Measurements from ENCODE around the gene FAR2. TPM values are rescaled to one million over a fixed set of nuclear protein-coding genes. Genes with fewer than 3 reads are reported as not detected.

The FAR2 gene
- total RNA-seq, 2 experiments from 2014 or later: 9.2 to 9.9 TPM

GRCh38 chr12:29306682-29307081 is 157.6 kb downstream of the FAR2 start:
- H3K9me3 Mint-ChIP-seq: no peaks in the 10 kb centered on the region
- POLR2A ChIA-PET: no interaction called here
- no peaks in the 10 kb centered on the region for H3K36me3 Mint-ChIP-seq
- CTCF ChIA-PET: interaction anchor here (3.4 kb wide), 1 partner anchor 11 kb away, joined by 21 read pairs; no protein-coding TSS in a partner anchor
- H3K27ac Mint-ChIP-seq: no peak overlapping the region
- DNase-seq: no peak
- intact Hi-C loops (cut with micrococcal nuclease): no loop called here
- no peaks in the 10 kb centered on the region for H3K4me1 Mint-ChIP-seq (ENCODE audit: low read depth)
- H3K4me3 Mint-ChIP-seq: no peak overlapping the region
- no peaks in the 10 kb centered on the region for H3K27me3 Mint-ChIP-seq

GRCh38 chr12:29309320-29309902 is 160.3 kb downstream of the FAR2 start:
- Mint-ChIP-seq H3K27ac (no peak overlapping the region), H3K4me3 (no peak overlapping the region), H3K36me3 (no peaks in the 10 kb centered on the region), H3K9me3 (no peaks in the 10 kb centered on the region), H3K27me3 (no peaks in the 10 kb centered on the region), H3K4me1 (ENCODE audit: low read depth) (no peaks in the 10 kb centered on the region)
- CTCF ChIA-PET: interaction anchor here (3.4 kb wide), 1 partner anchor 8 kb away, joined by 21 read pairs; no protein-coding TSS in a partner anchor
- POLR2A ChIA-PET: no interaction called here
- no peak for DNase-seq
- intact Hi-C loops (cut with micrococcal nuclease): no loop called here

DNA sequence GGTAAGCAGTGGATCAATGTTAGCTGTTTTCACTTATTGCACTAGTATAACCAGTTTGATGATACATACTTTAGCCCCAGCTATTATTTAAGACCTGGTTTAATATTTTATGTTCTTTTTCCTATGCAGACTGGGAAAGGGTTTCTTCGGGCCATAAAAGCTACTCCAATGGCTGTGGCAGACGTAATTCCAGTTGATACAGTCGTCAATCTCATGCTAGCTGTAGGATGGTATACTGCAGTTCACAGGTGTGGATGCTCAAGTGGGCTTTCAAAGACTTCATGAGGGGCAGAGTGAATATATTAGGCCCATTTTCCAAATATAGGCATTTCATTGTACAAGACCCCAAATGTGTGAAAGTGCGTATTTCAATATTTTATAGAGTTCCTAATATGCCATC is 161.8 kb downstream of the FAR2 start:
- intact Hi-C loops (cut with micrococcal nuclease): no loop called here
- Mint-ChIP-seq H3K9me3 (no peaks in the 10 kb centered on the region), H3K27ac (no peak overlapping the region), H3K4me1 (ENCODE audit: low read depth) (no peaks in the 10 kb centered on the region), H3K27me3 (no peaks in the 10 kb centered on the region), H3K36me3 (no peaks in the 10 kb centered on the region), H3K4me3 (no peak overlapping the region)
- ChIA-PET CTCF (interaction anchor here (0.7 to 1.2 kb wide), 2 partner anchors 57 to 238 kb away, joined by 3 read pairs; no protein-coding TSS in a partner anchor), POLR2A (no interaction called here)
- DNase-seq: no peak

GRCh38 chr12:29314416-29314815 is 165.3 kb downstream of the FAR2 start:
- intact Hi-C loops (cut with micrococcal nuclease): no loop called here
- ChIA-PET CTCF (interaction anchor here (9.1 kb wide), 1 partner anchor 242 kb away, joined by 138 read pairs; no protein-coding TSS in a partner anchor), POLR2A (no interaction called here)
- Mint-ChIP-seq H3K27ac (no peak overlapping the region), H3K4me1 (ENCODE audit: low read depth) (peaks cover 8% of the 10 kb centered on the region), H3K4me3 (no peak overlapping the region), H3K27me3 (no peaks in the 10 kb centered on the region), H3K36me3 (no peaks in the 10 kb centered on the region), H3K9me3 (no peaks in the 10 kb centered on the region)
- DNase-seq: no peak

DNA sequence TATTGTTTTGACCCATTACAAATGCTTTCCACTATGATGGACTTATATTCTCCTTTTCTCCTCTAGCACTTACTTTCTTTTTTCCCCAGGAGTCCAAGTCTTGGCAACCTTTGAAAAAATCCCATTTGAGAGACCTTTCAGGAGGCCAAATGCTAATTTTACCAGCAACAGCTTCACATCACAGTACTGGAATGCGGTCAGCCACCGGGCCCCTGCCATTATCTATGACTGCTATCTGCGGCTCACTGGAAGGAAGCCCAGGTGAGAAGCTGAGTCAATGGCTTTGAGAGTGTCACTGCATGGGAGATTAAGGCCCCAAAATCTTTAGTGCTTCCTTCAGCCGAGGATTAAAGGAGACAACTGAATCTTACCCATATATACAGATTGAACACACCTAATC is 167.7 kb downstream of the FAR2 start:
- Mint-ChIP-seq H3K27me3 (no peaks in the 10 kb centered on the region), H3K9me3 (no peaks in the 10 kb centered on the region), H3K27ac (no peak overlapping the region), H3K36me3 (no peaks in the 10 kb centered on the region), H3K4me1 (ENCODE audit: low read depth) (peaks cover 8% of the 10 kb centered on the region), H3K4me3 (no peak overlapping the region)
- DNase-seq: no peak
- intact Hi-C loops (cut with micrococcal nuclease): loop anchor here (1.0 to 5.0 kb wide), 2 partner anchors 169 to 228 kb away; partner anchors contain the start of gene FAR2
- ChIA-PET POLR2A (no interaction called here), CTCF (interaction anchor here (0.8 to 9.1 kb wide), 9 partner anchors 9 to 316 kb away, joined by 3 to 138 read pairs (median 5); no protein-coding TSS in a partner anchor)

GRCh38 chr12:29317556-29318363 is 168.7 kb downstream of the FAR2 start:
- peak; percentile 58 for DNase-seq
- peaks cover 8% of the 10 kb centered on the region for H3K4me1 Mint-ChIP-seq (ENCODE audit: low read depth)
- no peaks in the 10 kb centered on the region for H3K9me3 Mint-ChIP-seq
- H3K27me3 Mint-ChIP-seq: no peaks in the 10 kb centered on the region
- H3K4me3 Mint-ChIP-seq: no peak overlapping the region
- intact Hi-C loops (cut with micrococcal nuclease): loop anchor here (1.0 to 5.0 kb wide), 4 partner anchors 75 to 244 kb away; partner anchors contain the start of gene FAR2
- ChIA-PET CTCF (interaction anchor here (0.6 to 9.1 kb wide), 26 partner anchors 10 to 762 kb away, joined by 3 to 138 read pairs (median 4); no protein-coding TSS in a partner anchor), POLR2A (no interaction called here)
- no peak overlapping the region for H3K27ac Mint-ChIP-seq
- H3K36me3 Mint-ChIP-seq: peaks cover 4% of the 10 kb centered on the region

DNA sequence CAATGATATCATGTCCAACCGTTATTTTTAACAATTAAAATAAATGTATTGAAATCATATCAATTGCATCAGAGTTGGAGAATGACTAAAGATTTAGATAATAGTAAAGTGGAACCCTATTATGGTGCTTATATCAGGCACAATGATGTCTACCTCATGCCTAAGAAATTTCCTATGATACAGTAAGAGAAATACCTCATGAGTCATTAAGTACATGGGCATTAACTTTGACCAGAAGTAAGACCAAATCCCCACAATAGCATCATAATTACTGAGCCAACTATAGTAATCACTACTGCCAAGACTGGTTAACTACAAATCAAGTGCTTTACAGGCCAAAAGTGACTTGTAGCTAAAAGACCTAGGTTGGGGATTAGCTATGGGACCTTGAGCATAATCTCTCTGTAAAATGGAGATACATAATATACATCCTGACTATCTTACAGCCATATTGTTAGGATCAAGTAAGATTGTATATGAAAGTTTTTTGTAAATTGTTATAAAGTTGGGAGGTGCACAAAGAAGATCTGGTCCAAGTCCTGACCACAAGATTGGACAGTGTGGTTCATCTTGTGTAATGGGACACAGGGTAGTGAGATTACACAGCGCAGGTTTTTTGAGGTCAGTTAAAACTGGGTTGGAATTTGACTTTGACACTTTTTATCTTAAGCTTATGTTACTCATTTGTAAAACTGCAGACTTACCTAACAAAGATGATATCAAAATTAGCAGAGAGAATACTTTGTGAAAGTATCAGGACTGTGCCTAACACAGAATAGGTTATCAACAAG is 171.4 kb downstream of the FAR2 start:
- H3K4me3 Mint-ChIP-seq: no peak overlapping the region
- ChIA-PET CTCF (interaction anchor here (0.7 to 9.1 kb wide), 2 partner anchors 166 to 248 kb away, joined by 3 to 138 read pairs; no protein-coding TSS in a partner anchor), POLR2A (no interaction called here)
- H3K9me3 Mint-ChIP-seq: no peaks in the 10 kb centered on the region
- peaks cover 18% of the 10 kb centered on the region for H3K36me3 Mint-ChIP-seq
- no peak for DNase-seq
- H3K4me1 Mint-ChIP-seq (ENCODE audit: low read depth): peaks cover 8% of the 10 kb centered on the region
- no peaks in the 10 kb centered on the region for H3K27me3 Mint-ChIP-seq
- no peak overlapping the region for H3K27ac Mint-ChIP-seq
- intact Hi-C loops (cut with micrococcal nuclease): no loop called here

GRCh38 chr12:29322157-29322556 is 173.1 kb downstream of the FAR2 start:
- Mint-ChIP-seq H3K4me1 (ENCODE audit: low read depth) (peaks cover 8% of the 10 kb centered on the region), H3K36me3 (peaks cover 22% of the 10 kb centered on the region), H3K27ac (no peak overlapping the region), H3K9me3 (no peaks in the 10 kb centered on the region), H3K27me3 (no peaks in the 10 kb centered on the region), H3K4me3 (no peak overlapping the region)
- POLR2A ChIA-PET: no interaction called here
- intact Hi-C loops (cut with micrococcal nuclease): no loop called here
- DNase-seq: no peak
- CTCF ChIA-PET: interaction anchor here (9.1 kb wide), 1 partner anchor 250 kb away, joined by 138 read pairs; no protein-coding TSS in a partner anchor

DNA sequence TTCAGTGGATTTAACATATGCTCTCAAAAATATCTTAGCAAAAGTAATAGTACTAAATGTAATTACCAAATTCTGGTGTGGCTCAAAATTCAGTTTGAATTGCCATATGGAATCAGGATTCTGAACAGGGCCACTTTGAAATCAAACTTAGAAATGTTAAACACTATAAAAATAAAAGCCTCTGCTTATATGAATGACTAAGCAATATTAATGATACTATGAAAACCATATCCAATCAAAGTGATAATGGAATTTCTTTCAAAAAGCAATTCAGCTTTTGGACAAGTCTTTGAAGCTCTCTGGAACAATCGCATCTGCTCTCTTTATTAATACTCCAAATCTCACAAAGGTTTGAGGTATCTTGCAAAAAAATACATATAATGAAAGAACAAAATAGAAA is 180.3 kb downstream of the FAR2 start:
- H3K4me3 Mint-ChIP-seq: no peak overlapping the region
- CTCF ChIA-PET: interaction anchor here (1.2 to 1.5 kb wide), 2 partner anchors 21 to 241 kb away, joined by 3 read pairs; no protein-coding TSS in a partner anchor

DNA sequence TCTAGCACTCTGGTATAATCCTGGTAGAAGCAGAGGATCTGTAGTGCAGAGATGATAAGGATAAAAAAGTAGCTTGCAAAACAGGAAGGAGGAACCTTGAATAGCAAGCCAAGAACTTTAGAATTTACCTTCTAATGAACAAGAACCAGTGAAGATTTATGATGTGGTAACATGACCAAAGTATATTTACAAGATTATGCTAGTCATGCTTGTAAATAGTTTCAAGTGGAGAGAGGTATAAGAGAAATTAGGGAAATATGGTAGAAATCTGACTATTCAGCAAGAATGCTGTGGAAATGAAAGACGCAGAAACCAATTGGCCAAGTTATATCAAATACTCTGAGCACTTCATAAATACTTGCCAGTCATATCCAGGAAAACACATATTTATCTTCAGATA is 184.1 kb downstream of the FAR2 start:
- DNase-seq: no peak
- ChIA-PET CTCF (no interaction called here), POLR2A (no interaction called here)
- Mint-ChIP-seq H3K4me3 (no peak overlapping the region), H3K27me3 (no peaks in the 10 kb centered on the region), H3K36me3 (peaks cover 8% of the 10 kb centered on the region), H3K9me3 (no peaks in the 10 kb centered on the region), H3K27ac (no peak overlapping the region), H3K4me1 (ENCODE audit: low read depth) (no peaks in the 10 kb centered on the region)
- intact Hi-C loops (cut with micrococcal nuclease): no loop called here

More for the DNA sequence above, 180.3 kb downstream of the FAR2 start:
- POLR2A ChIA-PET: no interaction called here
- H3K27me3 Mint-ChIP-seq: no peaks in the 10 kb centered on the region
- no peak overlapping the region for H3K27ac Mint-ChIP-seq
- no peaks in the 10 kb centered on the region for H3K9me3 Mint-ChIP-seq
- no peak for DNase-seq
- intact Hi-C loops (cut with micrococcal nuclease): no loop called here
- H3K4me1 Mint-ChIP-seq (ENCODE audit: low read depth): no peaks in the 10 kb centered on the region
- H3K36me3 Mint-ChIP-seq: peaks cover 17% of the 10 kb centered on the region

GRCh38 chr12:29334937-29335336 is 185.9 kb downstream of the FAR2 start:
- POLR2A ChIA-PET: no interaction called here
- H3K9me3 Mint-ChIP-seq: no peaks in the 10 kb centered on the region
- H3K27me3 Mint-ChIP-seq: no peaks in the 10 kb centered on the region
- H3K4me1 Mint-ChIP-seq (ENCODE audit: low read depth): no peaks in the 10 kb centered on the region
- no peak overlapping the region for H3K27ac Mint-ChIP-seq
- CTCF ChIA-PET: interaction anchor here (0.7 kb wide), 1 partner anchor 17 kb away, joined by 3 read pairs; no protein-coding TSS in a partner anchor
- intact Hi-C loops (cut with micrococcal nuclease): no loop called here
- H3K4me3 Mint-ChIP-seq: no peak overlapping the region
- no peak for DNase-seq
- peaks cover 9% of the 10 kb centered on the region for H3K36me3 Mint-ChIP-seq

- no peak for DNase-seq
- ChIA-PET CTCF (interaction anchor here (0.6 to 0.8 kb wide), 3 partner anchors 10 to 44 kb away, joined by 3 to 4 read pairs (median 3); no protein-coding TSS in a partner anchor), POLR2A (interaction anchor here (0.9 kb wide), 1 partner anchor 10 kb away, joined by 3 read pairs; no protein-coding TSS in a partner anchor)
- intact Hi-C loops (cut with micrococcal nuclease): no loop called here
- Mint-ChIP-seq H3K27me3 (no peaks in the 10 kb centered on the region), H3K27ac (no peak overlapping the region), H3K4me3 (no peak overlapping the region), H3K36me3 (peaks cover 19% of the 10 kb centered on the region), H3K9me3 (no peaks in the 10 kb centered on the region), H3K4me1 (ENCODE audit: low read depth) (no peaks in the 10 kb centered on the region)
Observed at GRCh38 chr12:29337325-29337724, 188.2 kb downstream of the FAR2 start.
